Calu3 (cell line): ENCODE results near the gene BLOC1S4. TPM values are rescaled to one million over a fixed set of nuclear protein-coding genes. Genes with fewer than 3 reads are reported as not detected.
"Not testable (repeated sequence)": the region's sequence is repeated elsewhere in the genome, so short reads cannot be mapped to it uniquely, and the experiment has no call there.

Experiments
- BruUV-seq: library from RNA; stranded (reverse); fragments of 400-500 nt; replicated peaks from 2 replicates; lab custom pipeline; 2021; lab: Mats Ljungman, UMichigan
- CTCF ChIA-PET: fragments of 300-600 bp; sonication (Branson Sonifier 250); formaldehyde crosslinking; loops from one replicate; lab custom pipeline; 2022; ENCODE audit warnings: antibody characterized with exemption; lab: Charles Lee
- DNase-seq: peaks from one replicate; pipeline ENCODE4 v3.0.0; 2022
- H3K27ac Mint-ChIP-seq: one replicate; pipeline ENCODE4 v1.8.0; 2022; ENCODE audit warnings: mixed read lengths; ENCODE audit not compliant: unreplicated experiment
- H3K27me3 Mint-ChIP-seq: one replicate; pipeline ENCODE4 v1.8.0; 2022; ENCODE audit warnings: mixed read lengths; ENCODE audit not compliant: unreplicated experiment
- H3K36me3 Mint-ChIP-seq: one replicate; pipeline ENCODE4 v1.8.0; 2022; ENCODE audit warnings: mild to moderate bottlenecking, moderate library complexity, mixed read lengths; ENCODE audit not compliant: insufficient read depth, unreplicated experiment
- H3K4me1 Mint-ChIP-seq: one replicate; pipeline ENCODE4 v1.8.0; 2022; ENCODE audit warnings: mild to moderate bottlenecking, low read depth, mixed read lengths; ENCODE audit not compliant: unreplicated experiment
- H3K4me3 Mint-ChIP-seq: one replicate; pipeline ENCODE4 v1.8.0; 2022; ENCODE audit warnings: mild to moderate bottlenecking, low read depth, moderate library complexity, mixed read lengths; ENCODE audit not compliant: unreplicated experiment
- H3K9me3 Mint-ChIP-seq: one replicate; pipeline ENCODE4 v1.8.0; 2022; ENCODE audit warnings: low read depth, mixed read lengths; ENCODE audit not compliant: unreplicated experiment
- CTCF ChIP-seq: fragments of 200-600 bp; IDR thresholded peaks from one replicate; pipeline ENCODE4 v1.8.0; 2022; ENCODE audit warnings: antibody characterized with exemption; ENCODE audit not compliant: unreplicated experiment
- intact Hi-C: fragments of 100-400 bp; cut with micrococcal nuclease; formaldehyde crosslinking; loops from one replicate; pipeline ENCODE4 v1.10.0; 2022; ENCODE audit not compliant: unreplicated experiment
- total RNA-seq: library from RNA; stranded (reverse); gene quantifications from 2 replicates; pipeline ENCODE4 v1.2.3, GENCODE V29; 2022

Gene BLOC1S4
- total RNA-seq, 1 experiment from 2014 or later, result 9.2 TPM

GRCh38 chr4:6755088-6755753, 39.2 kb downstream of the BLOC1S4 start:
- Mint-ChIP-seq H3K4me3 (no peak overlapping the region), H3K9me3 (no peaks in the 10 kb centered on the region), H3K4me1 (peaks cover 13% of the 10 kb centered on the region), H3K27ac (no peak overlapping the region), H3K36me3 (peaks cover 4% of the 10 kb centered on the region), H3K27me3 (no peaks in the 10 kb centered on the region)
- DNase-seq, result no peak
- no TSS peak for BruUV-seq
- no peak for TF ChIP-seq CTCF
- intact Hi-C loops, result no loop called here
- CTCF ChIA-PET, result no interaction called here

- CTCF ChIA-PET, result not testable (repeated sequence)
Measured at GRCh38 chr4:6756345-6756744, 40.4 kb downstream of the BLOC1S4 start.

GRCh38 chr4:6758728-6759127, 42.8 kb downstream of the BLOC1S4 start:
- H3K4me1 Mint-ChIP-seq, result peaks cover 11% of the 10 kb centered on the region
- CTCF ChIA-PET, result no interaction called here
- no peaks in the 10 kb centered on the region for H3K9me3 Mint-ChIP-seq
- intact Hi-C loops, result no loop called here
- no peak overlapping the region for H3K27ac Mint-ChIP-seq
- peaks cover 3% of the 10 kb centered on the region for H3K27me3 Mint-ChIP-seq
- no peak overlapping the region for H3K4me3 Mint-ChIP-seq
- no peak for TF ChIP-seq CTCF
- H3K36me3 Mint-ChIP-seq, result no peaks in the 10 kb centered on the region
- no peak for DNase-seq
- BruUV-seq, result no TSS peak

More at GRCh38 chr4:6756345-6756744, 40.4 kb downstream of the BLOC1S4 start:
- intact Hi-C loops, H3K9me3 Mint-ChIP-seq, H3K36me3 Mint-ChIP-seq, DNase-seq, H3K27ac Mint-ChIP-seq, H3K4me3 Mint-ChIP-seq, BruUV-seq, H3K27me3 Mint-ChIP-seq: not testable (repeated sequence)
- H3K4me1 Mint-ChIP-seq, result peaks cover 19% of the 10 kb centered on the region

- H3K27ac Mint-ChIP-seq, result peak overlapping the region; percentile 33
- no peaks in the 10 kb centered on the region for H3K9me3 Mint-ChIP-seq
- no peak overlapping the region for H3K4me3 Mint-ChIP-seq
- DNase-seq, result no peak
- H3K4me1 Mint-ChIP-seq, result peaks cover 11% of the 10 kb centered on the region
- intact Hi-C loops, result no loop called here
- no peaks in the 10 kb centered on the region for H3K36me3 Mint-ChIP-seq
- TF ChIP-seq CTCF, result no peak
- CTCF ChIA-PET, result no interaction called here
- BruUV-seq, result no TSS peak
- peaks cover 13% of the 10 kb centered on the region for H3K27me3 Mint-ChIP-seq
Measured at GRCh38 chr4:6760865-6761264, 44.9 kb downstream of the BLOC1S4 start.
